GM19372 (cell line): ENCODE data around the gene SGPL1.

ENCODE experiments used
- ATAC-seq: cut with Tn5 transposase; IDR thresholded peaks from one replicate; pipeline ENCODE4 v1.9.1; 2021; ENCODE audit warnings: mild to moderate bottlenecking, low read depth, moderate library complexity; ENCODE audit not compliant: unreplicated experiment

SGPL1 gene

DNA sequence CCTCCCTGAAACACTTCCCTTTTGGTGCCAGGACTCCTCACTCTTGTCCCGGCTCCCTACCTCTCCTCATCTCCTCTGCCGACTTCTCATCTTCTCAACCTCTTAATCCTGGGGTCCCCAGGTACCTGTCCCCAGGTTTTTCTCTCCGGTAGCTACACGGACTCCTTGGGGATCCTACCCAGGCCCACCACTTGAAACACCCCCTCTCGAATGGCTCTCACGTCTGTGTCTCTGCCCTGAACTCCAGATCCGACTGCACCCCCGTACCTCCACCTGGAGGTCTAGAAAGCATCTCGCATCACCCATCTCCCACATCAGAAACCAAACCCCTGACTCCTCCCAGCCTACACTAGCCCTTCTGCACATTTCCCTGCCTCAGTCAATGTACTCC, 35.4 kb upstream of the SGPL1 start:
- ATAC-seq: no peak

DNA sequence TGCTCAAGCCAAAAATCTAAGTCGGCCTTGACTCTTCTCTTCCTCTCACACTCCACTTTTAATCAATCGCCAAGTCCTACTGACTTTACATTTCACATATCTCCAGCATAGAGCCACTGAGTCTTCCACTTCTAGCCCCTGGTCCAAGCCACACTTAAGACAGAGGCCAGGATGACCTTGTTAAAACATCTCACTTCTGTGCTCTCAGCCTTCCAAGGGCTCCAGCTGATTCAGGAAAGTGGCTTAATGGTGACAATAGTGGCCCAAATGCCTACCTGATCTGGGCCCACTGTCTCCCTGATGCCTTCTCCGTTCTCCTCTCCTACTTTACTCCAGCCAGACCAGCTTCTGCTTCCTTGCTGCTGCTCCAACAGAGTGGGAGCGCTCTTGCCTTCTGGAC, 35.0 kb upstream of the SGPL1 start:
- ATAC-seq: no peak

- no peak for ATAC-seq
Observed at GRCh38 chr10:70781461-70782051, 34.2 kb upstream of the SGPL1 start.

DNA sequence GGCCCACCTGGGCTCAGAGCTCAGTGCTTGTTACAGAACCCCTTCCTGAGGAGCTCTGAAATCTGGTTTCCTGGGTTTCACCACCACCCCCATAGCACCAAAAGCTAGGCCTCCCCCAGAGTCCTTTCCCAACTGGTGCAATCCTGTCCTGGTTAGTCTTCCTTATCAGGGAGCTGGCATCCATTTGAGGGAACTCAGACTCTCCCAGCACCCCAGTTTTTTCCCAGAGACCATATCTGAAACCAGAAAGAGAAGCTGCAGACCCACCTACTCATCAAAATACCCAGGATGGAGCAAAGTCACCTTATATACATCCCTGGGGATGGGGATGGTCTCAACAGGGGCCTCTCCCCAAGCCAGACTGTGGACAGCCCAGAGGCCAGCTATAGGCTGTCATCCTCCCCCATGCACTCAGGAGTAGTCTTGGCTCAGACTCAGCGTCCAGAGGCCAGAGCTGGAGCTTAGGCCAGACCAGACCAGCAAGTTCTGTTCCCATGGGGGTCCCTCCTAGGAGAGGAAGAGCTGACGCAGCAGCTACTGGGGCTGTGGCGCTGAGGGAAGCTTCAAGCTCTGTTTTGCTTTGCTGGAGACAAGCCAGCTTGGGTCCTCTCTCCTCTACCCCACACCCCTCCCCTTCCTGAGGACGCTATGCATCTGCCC, 33.5 kb upstream of the SGPL1 start:
- ATAC-seq: no peak

- ATAC-seq: no peak
Observed at GRCh38 chr10:70782746-70783680, 32.7 kb upstream of the SGPL1 start.

DNA sequence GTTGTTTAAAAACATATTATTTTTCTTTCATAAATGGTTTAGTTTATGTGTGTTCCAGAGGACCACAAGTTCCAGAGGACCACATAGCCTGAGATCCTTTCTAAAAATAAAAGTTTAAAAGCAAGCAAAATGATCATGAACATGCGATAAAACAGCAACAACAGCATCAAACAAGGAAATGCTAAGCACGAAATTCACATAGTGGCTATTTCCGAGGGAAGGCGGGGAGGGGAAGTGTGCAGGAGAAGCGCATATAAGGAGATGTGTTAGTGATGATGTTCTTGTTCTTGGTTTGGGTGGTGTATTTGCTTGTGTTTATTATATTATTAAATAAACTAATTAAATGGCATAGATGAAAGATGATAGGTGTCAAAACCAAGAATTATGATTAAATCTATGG, 31.7 kb upstream of the SGPL1 start:
- no peak for ATAC-seq

GRCh38 chr10:70784471-70784870, 31.3 kb upstream of the SGPL1 start:
- ATAC-seq: no peak

DNA sequence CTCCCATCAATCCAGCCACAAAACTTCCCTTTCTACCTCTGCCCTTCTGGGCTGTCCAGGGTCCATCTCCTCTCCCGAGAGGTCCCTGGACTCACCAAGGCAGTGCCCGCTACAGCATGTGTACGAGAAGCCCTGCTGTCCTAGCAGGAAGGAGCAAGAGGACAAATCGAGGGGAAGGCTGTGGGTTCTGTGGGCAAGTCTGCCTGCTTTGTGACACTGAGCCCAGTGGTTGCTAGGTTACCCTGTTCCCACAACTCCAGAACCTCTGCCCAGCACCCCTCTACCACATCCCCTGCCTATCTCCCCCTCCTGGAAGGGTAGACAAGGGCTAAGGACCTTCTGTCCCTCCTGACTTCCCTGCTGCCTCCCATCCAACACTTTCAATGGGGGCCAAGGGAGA, 30.6 kb upstream of the SGPL1 start, which contains the start of gene TBATA:
Gene TBATA, minus strand, starts transcription at position 188 of the 400 bp plus-strand sequence. CDS start 1,998 bp downstream, outside the sequence.
- no peak for ATAC-seq

GRCh38 chr10:70786799-70787415, 28.8 kb upstream of the SGPL1 start:
- no peak for ATAC-seq

DNA sequence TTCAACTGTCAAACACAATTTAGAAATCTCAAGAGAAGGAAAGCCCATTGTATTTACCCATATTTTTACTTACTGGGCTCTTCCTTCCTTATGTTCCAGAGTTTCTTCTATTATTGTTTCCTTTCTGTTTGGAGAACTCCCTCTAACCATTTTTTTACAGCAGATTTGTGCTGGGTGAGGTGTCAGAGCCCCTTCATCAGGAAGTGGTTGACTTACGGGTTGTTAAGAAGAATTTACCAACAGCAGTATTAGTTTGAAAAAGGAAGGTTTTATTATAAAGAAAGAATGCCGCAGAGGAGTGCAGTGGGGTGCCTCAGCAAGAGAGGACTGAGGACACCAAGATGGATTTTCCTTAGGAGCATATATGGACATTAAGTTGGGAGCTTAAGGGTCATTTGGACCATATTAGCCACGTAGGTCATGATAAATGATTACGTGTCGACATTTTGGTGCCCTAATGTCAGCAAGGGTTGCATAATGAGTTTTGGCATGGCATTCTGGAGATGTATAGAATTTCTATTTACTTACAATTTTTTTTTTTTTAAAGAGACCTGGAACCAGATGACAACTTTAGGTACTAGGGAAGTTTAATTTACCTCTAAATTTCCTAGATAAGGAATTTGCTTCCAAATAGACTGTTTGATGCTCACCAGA, 24.2 kb upstream of the SGPL1 start:
- ATAC-seq: no peak

- no peak for ATAC-seq
Observed at GRCh38 chr10:70795613-70796012, 20.1 kb upstream of the SGPL1 start.

DNA sequence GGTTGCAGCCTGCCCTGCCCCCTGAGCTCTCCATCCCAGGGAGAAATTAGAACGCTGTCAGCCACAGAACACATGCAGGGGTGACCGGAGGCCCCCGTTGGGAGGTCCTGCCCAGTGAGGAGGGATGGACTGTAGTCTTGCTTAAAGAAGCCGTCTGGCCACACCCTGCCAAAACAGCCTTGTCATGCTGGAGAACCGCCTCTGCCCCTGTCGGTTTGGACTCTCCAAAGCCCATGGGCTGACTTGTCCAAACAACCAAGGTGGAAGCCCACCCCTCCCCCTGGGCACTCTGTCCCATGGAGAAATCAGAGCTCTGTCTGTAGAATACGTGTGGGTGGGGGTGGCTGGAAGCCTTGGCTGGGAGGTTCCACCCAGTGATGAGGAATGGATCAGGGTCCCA, 17.9 kb upstream of the SGPL1 start:
- ATAC-seq: no peak

DNA sequence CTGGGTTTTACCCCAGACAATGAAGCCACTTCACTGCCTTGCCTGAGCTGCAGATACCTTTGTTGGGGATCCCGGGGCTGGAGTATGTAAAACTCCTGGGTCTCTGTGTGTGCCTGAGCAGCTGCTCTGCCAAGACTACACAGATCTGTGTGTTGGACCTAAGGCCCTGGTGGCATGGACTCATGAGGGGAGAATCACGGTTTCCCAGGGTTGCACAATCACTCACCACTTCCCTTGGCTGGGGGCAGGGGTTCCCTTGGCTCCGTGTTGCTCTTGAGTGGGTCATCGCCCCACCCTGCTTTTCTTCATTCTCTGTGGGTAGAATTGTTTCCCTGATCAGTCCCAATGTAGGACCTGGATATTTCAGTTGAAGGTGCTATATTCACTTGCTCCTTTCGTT, 16.6 kb upstream of the SGPL1 start:
- ATAC-seq: no peak

DNA sequence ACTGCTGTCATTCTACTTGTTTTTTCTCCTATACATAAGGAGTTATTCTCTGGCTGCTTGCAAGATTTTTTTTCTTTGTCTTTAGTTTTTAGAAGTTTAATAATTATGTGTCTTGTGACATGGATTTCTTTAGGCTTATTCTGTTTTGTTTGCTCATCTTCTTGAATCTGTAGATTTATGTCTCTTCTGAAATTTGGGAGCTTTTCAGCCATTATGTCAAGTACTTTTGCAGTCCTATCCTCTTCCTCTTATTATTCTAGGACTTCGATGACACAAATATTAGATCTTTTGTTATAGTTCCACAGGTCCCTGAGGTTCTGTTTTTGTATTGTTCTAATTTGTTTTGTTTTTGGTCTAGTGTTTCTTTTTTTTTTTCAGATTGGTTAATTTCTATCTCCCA, 13.9 kb upstream of the SGPL1 start:
- no peak for ATAC-seq

DNA sequence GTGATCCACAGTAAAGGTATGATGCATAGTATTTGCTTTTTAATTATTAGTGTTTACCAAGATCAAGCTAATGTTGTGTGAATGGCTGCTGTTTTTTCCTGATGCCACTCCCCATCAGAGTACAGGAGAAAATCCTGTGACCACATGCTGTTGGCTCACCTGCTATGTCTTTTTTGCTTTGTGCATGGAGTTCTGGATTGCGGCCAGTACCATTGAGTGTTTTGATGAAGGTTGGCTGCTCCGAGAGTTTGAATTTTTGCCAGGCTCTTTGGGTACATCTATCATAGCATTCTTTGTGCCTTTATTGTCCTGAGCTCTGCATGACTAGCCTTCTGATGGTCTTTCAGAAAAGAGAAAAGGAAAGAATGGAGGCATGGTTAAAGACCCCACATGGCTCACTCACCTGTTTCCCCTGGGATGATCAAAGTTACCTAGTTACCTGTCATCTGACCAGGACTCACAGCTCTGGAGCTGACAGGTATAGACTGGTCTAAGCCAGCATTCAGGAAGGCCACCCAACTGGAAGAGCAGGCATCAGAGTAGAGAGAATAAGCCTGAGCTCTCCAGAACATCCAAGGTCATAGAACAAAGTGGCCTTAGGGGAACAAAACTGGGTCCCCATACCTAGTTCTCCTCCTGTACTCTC, 11.8 kb upstream of the SGPL1 start:
- ATAC-seq: no peak

GRCh38 chr10:70804421-70804808, 11.3 kb upstream of the SGPL1 start:
- ATAC-seq: no peak

DNA sequence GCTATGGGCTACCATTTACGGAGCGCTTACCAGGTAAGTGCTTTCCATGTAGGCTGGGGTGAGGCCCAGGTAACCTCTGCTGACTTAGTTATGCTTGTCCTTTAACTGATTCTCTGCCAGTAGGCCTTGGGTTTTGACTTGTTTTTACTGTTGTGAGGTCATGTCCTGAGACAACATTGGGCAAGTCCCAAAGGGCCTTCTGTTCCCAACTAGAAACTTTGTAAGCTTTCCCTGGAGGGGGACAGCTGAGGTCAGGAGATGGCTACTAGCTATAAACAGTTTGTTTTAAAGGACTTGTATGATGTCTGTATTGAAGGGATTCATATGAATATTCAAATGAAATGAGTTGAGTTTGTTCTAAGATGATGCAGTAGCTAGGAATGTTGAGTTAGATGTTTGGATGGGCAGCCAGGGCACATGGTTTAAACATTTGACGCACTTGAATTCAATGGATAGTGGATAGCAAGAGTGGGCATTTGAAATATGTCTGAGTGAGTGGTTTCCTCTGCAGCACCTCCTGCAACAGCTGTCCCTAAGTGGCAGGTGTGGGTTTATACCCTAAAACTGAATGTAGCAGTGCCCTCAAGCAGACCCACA, 10.0 kb upstream of the SGPL1 start:
- ATAC-seq: no peak

DNA sequence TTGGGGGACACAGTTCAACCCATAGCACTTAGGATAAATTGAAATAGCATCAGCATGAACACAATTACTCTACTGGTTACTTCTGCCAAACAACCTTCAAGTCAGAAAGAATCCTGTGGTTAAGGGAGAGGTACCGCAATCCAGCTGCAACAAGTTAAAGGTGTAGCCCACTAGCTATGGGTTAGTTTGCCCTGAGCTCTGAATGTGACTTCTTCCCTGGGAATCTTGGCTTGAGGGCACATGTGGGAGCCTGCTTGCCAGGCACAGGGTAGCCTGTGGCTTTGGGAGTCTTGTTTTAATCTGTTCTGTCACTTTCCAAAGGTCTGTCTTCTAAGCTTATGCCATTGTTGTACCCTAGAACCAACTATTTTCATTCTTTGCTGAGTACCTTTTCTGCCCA, 8.9 kb upstream of the SGPL1 start:
- ATAC-seq: no peak

DNA sequence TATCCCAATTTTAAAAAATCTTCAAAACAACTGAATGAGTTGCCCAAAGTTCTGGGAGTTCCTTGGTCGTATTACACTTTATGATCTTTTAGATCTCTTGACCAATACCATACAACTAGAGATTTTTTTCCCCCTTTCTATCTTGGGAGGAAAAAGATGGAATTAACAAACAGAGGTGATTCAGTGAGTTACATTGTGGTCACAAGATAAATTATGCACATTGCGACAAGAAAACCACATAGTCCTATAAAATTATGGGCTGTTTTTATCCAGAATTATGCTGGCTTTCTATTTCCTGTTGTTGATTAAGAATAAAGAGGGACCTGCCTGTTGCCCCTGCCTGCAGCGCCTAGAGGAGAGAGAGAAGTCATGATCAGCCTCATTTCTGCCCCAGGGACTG, 8.2 kb upstream of the SGPL1 start:
- ATAC-seq: no peak
